ENCODE results near the gene AP5B1. TPM values are rescaled to one million over a fixed set of nuclear protein-coding genes. Genes with fewer than 3 reads are reported as not detected.

AP5B1 gene
- total and polyA plus RNA-seq, 2 of the 8 experiments (the other 6 are each of a cell fraction or from before 2014, with no cell fraction given) = 7.6 to 10.0 TPM

DNA sequence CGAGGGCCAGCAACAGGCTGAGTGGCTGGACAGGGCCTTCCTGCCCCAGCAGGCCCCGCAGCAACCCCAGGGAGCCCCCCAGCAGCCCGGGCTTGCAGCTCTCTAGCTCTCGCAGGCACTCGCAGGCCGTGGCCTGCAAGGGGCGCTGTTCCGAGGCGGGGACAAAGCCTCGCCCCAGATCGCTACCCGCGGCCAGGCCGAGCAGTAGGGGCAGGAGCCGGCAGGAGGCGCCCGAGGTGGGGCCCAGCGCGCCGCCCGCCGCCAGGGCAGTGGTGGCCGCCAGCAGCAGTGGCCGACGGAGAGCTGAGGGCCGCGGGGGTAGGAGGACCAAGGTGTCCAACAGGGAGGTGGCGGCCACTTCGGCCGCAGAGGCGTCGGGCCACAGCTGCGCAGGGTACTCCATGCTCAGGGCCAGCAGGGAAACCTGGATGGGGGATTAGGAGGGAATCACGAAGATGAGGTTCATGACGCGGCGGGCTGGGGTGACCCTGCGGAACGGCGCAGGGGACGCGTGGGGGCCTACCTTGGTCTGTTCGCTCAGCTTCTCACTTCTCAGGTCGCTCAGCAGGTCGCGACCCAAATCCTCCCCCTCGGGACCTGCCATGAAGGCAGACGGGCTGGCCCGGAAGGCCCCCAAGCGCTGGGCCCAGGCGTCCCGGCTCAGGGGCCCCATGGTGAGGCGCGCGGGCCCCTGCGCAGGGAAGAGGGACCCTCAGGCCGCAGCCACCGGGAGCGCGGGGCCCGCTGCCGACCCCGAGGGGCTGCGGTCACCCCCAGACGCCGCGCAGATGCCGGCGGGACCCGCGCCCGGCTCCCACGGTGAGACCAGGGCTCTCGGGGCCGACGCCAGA lies 632 bp downstream of the AP5B1 start (continued):
- TF ChIP-seq TEAD4 (IDR thresholded peaks at IDR 0.05; ENCODE audit: low read depth, low read length) (no peak), MAFK (IDR thresholded peaks at IDR 0.05; ENCODE audit: low read depth, low read length) (no peak), SP2 (IDR thresholded peaks at IDR 0.05; ENCODE audit: low read length) (no peak), NANOG (IDR thresholded peaks at IDR 0.05; ENCODE audit: insufficient read depth, low read depth, low read length, poor library complexity, severe bottlenecking) (no peak), SUZ12 (IDR thresholded peaks at IDR 0.05; ENCODE audit: low read length) (no peak; the same call in 1 of the 2 replicates), KDM1A (IDR thresholded peaks at IDR 0.05; ENCODE audit: borderline replicate concordance, low read length) (no peak), KDM4A (IDR thresholded peaks at IDR 0.05; ENCODE audit: low read depth, low read length, severe bottlenecking) (peak; percentile 98), PHF8 (conservative IDR thresholded peaks at IDR 0.05; ENCODE audit: low read depth, low read length) (peak; percentile 36), CHD1 (IDR thresholded peaks at IDR 0.05; ENCODE audit: low read depth, low read length) (no peak), ASH2L (IDR thresholded peaks at IDR 0.05; ENCODE audit: low read length) (peak; percentile 36), YY1 (IDR thresholded peaks at IDR 0.05; ENCODE audit: low read depth, low read length) (peak; percentile 71; the same call in 1 of the 2 replicates), ZNF274 (IDR thresholded peaks at IDR 0.05; ENCODE audit: borderline replicate concordance, extremely low read depth, low read length) (no peak), CREB1 (IDR thresholded peaks at IDR 0.05) (peak; percentile 55), JUN (IDR thresholded peaks at IDR 0.05; ENCODE audit: low read depth, low read length) (no peak), CHD2 (IDR thresholded peaks at IDR 0.05; ENCODE audit: low read length) (0 out of 2 replicates have a peak, but pooled peaks have one; percentile 27), SIX5 (IDR thresholded peaks at IDR 0.05; ENCODE audit: low read depth, low read length) (no peak), RFX5 (IDR thresholded peaks at IDR 0.05; ENCODE audit: borderline replicate concordance, low read depth, low read length) (no peak), SIRT6 (IDR thresholded peaks at IDR 0.05; ENCODE audit: low read length) (no peak), EZH2 (IDR thresholded peaks at IDR 0.05; ENCODE audit: low read depth, low read length, severe bottlenecking) (no peak)
- TF ChIP-seq, protein P1, sequence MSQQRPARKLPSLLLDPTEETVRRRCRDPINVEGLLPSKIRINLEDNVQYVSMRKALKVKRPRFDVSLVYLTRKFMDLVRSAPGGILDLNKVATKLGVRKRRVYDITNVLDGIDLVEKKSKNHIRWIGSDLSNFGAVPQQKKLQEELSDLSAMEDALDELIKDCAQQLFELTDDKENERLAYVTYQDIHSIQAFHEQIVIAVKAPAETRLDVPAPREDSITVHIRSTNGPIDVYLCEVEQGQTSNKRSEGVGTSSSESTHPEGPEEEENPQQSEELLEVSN (IDR thresholded peaks at IDR 0.05) = peak; percentile 46
- TF ChIP-seq, protein P2, sequence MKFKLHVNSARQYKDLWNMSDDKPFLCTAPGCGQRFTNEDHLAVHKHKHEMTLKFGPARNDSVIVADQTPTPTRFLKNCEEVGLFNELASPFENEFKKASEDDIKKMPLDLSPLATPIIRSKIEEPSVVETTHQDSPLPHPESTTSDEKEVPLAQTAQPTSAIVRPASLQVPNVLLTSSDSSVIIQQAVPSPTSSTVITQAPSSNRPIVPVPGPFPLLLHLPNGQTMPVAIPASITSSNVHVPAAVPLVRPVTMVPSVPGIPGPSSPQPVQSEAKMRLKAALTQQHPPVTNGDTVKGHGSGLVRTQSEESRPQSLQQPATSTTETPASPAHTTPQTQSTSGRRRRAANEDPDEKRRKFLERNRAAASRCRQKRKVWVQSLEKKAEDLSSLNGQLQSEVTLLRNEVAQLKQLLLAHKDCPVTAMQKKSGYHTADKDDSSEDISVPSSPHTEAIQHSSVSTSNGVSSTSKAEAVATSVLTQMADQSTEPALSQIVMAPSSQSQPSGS (IDR thresholded peaks at IDR 0.05; ENCODE audit: low read length) = no peak
- TF ChIP-seq, protein P3, sequence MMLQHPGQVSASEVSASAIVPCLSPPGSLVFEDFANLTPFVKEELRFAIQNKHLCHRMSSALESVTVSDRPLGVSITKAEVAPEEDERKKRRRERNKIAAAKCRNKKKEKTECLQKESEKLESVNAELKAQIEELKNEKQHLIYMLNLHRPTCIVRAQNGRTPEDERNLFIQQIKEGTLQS (IDR thresholded peaks at IDR 0.05; ENCODE audit: insufficient read depth, low read depth, low read length) = peak; percentile 55; the same call in 1 of the 2 replicates
